NCI-H2196 treated with DMSO at 0.1 percent for 48 hours (cell line): Measurements from ENCODE around the gene TNS1.

Experiments used
- DNase-seq: peaks from one replicate; lab custom pipeline; 2025; ENCODE audit not compliant: unreplicated experiment; lab: John Stamatoyannopoulos, UW

The TNS1 gene

GRCh38 chr2:217944366-217944765 is 58.4 kb downstream of the TNS1 start:
- no peak for DNase-seq

GRCh38 chr2:217943446-217944321 is 59.1 kb downstream of the TNS1 start:
- DNase-seq = peak; percentile 58

- no peak for DNase-seq
These were observed 60.0 kb downstream of the TNS1 start for GRCh38 chr2:217942731-217943335.

- DNase-seq = peak; percentile 13
These were observed 60.7 kb downstream of the TNS1 start for GRCh38 chr2:217941886-217942728.

GRCh38 chr2:217941339-217941738 is 61.5 kb downstream of the TNS1 start:
- DNase-seq = no peak

- DNase-seq = no peak
These were observed 62.3 kb downstream of the TNS1 start for GRCh38 chr2:217940261-217941220.

- no peak for DNase-seq
These were observed 63.1 kb downstream of the TNS1 start for GRCh38 chr2:217939629-217940245.

GRCh38 chr2:217939220-217939619 is 63.6 kb downstream of the TNS1 start:
- DNase-seq = no peak

- DNase-seq = no peak
These were observed 64.8 kb downstream of the TNS1 start for GRCh38 chr2:217938036-217938435.

GRCh38 chr2:217937446-217937845 is 65.3 kb downstream of the TNS1 start:
- DNase-seq = no peak

- DNase-seq = no peak
These were observed 65.8 kb downstream of the TNS1 start for GRCh38 chr2:217936952-217937351.

- no peak for DNase-seq
These were observed 66.7 kb downstream of the TNS1 start for GRCh38 chr2:217935901-217936684.

GRCh38 chr2:217935235-217935879 is 67.4 kb downstream of the TNS1 start:
- DNase-seq = no peak

- DNase-seq = no peak
These were observed 68.3 kb downstream of the TNS1 start for GRCh38 chr2:217934321-217935131.

- DNase-seq = peak; percentile 25
These were observed 69.2 kb downstream of the TNS1 start for GRCh38 chr2:217933617-217933993.

- no peak for DNase-seq
These were observed 69.8 kb downstream of the TNS1 start for GRCh38 chr2:217932803-217933616.
